ENCODE results near the gene OTOP2.

OTOP2 gene

DNA sequence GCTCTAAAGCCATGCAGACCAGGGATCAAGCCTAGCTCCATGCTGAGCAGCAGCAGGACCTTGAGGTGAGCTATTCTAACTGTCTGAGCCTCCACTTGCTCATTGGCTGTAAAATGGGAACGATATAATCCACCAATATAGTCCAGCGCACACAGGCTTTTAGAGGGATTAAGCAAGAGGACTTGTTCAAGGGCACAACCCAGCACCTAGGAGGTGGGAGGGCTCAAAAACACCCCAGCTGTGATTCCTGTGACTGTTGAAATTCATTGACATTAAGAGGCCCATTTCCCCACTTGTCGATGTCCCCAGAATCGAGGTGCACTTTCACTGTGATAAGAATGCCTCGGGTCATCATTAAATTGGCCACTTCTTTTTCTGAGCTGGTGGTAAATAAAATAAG, 5.2 kb upstream of the OTOP2 start:
- Histone ChIP-seq H3K36me3 (ENCODE audit: insufficient read depth, low read length) (no peaks in the 10 kb centered on the region), H4K20me1 (ENCODE audit: insufficient read depth, low read length) (peaks cover 2% of the 10 kb centered on the region; the same call in 1 of the 2 replicates), H3K79me2 (ENCODE audit: insufficient read depth, low read length) (no peaks in the 10 kb centered on the region), H2AFZ (ENCODE audit: low read depth, low read length) (no peak overlapping the region), H3K27ac (ENCODE audit: low read length) (no peak overlapping the region), H3K27me3 (ENCODE audit: insufficient read depth, low read length, poor library complexity) (peaks cover 8% of the 10 kb centered on the region), H3K4me2 (ENCODE audit: insufficient read depth, low read length) (no peak overlapping the region), H3K4me3 (ENCODE audit: low read depth in 1 of 2, low read length in 2 of 2) (no peak overlapping the region), H3K9ac (ENCODE audit: low read depth, low read length) (no peak overlapping the region), H3K9me3 (ENCODE audit: insufficient read depth, low read length, severe bottlenecking) (no peaks in the 10 kb centered on the region), H3K4me1 (ENCODE audit: insufficient read depth, low read length) (no peaks in the 10 kb centered on the region)
- TF ChIP-seq EZH2 (IDR thresholded peaks at IDR 0.05; ENCODE audit: borderline replicate concordance, low read depth, low read length, severe bottlenecking): no peak
- TF ChIP-seq, protein P1, sequence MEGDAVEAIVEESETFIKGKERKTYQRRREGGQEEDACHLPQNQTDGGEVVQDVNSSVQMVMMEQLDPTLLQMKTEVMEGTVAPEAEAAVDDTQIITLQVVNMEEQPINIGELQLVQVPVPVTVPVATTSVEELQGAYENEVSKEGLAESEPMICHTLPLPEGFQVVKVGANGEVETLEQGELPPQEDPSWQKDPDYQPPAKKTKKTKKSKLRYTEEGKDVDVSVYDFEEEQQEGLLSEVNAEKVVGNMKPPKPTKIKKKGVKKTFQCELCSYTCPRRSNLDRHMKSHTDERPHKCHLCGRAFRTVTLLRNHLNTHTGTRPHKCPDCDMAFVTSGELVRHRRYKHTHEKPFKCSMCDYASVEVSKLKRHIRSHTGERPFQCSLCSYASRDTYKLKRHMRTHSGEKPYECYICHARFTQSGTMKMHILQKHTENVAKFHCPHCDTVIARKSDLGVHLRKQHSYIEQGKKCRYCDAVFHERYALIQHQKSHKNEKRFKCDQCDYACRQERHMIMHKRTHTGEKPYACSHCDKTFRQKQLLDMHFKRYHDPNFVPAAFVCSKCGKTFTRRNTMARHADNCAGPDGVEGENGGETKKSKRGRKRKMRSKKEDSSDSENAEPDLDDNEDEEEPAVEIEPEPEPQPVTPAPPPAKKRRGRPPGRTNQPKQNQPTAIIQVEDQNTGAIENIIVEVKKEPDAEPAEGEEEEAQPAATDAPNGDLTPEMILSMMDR (IDR thresholded peaks at IDR 0.05; ENCODE audit: borderline replicate concordance, extremely low read depth, low read length, poor library complexity, severe bottlenecking): no peak
- no peak for DNase-seq
- ATAC-seq (ENCODE audit: insufficient read depth, low read depth): no peak

- Histone ChIP-seq H3K4me1 (ENCODE audit: insufficient read depth, low read length) (no peaks in the 10 kb centered on the region), H3K4me2 (ENCODE audit: insufficient read depth, low read length) (no peak overlapping the region), H4K20me1 (ENCODE audit: insufficient read depth, low read length) (peaks cover 2% of the 10 kb centered on the region; the same call in 1 of the 2 replicates), H3K36me3 (ENCODE audit: insufficient read depth, low read length) (no peaks in the 10 kb centered on the region), H3K9ac (ENCODE audit: low read depth, low read length) (no peak overlapping the region), H3K27ac (ENCODE audit: low read length) (no peak overlapping the region), H3K27me3 (ENCODE audit: insufficient read depth, low read length, poor library complexity) (peaks cover 8% of the 10 kb centered on the region), H3K79me2 (ENCODE audit: insufficient read depth, low read length) (no peaks in the 10 kb centered on the region), H2AFZ (ENCODE audit: low read depth, low read length) (no peak overlapping the region), H3K9me3 (ENCODE audit: insufficient read depth, low read length, severe bottlenecking) (no peaks in the 10 kb centered on the region), H3K4me3 (ENCODE audit: low read depth in 1 of 2, low read length in 2 of 2) (no peak overlapping the region)
- no peak for DNase-seq
- ATAC-seq (ENCODE audit: insufficient read depth, low read depth): no peak
- no peak for TF ChIP-seq EZH2 (IDR thresholded peaks at IDR 0.05; ENCODE audit: borderline replicate concordance, low read depth, low read length, severe bottlenecking)
- TF ChIP-seq, protein P1 (IDR thresholded peaks at IDR 0.05; ENCODE audit: borderline replicate concordance, extremely low read depth, low read length, poor library complexity, severe bottlenecking): no peak
Measured at GRCh38 chr17:74919440-74920305, 4.4 kb upstream of the OTOP2 start.

- H3K27ac ChIP-seq (ENCODE audit: low read length): no peak overlapping the region
- no peak overlapping the region for H2AFZ ChIP-seq (ENCODE audit: low read depth, low read length)
- no peak overlapping the region for H3K9ac ChIP-seq (ENCODE audit: low read depth, low read length)
- H3K36me3 ChIP-seq (ENCODE audit: insufficient read depth, low read length): no peaks in the 10 kb centered on the region
- H3K4me1 ChIP-seq (ENCODE audit: insufficient read depth, low read length): no peaks in the 10 kb centered on the region
- H3K79me2 ChIP-seq (ENCODE audit: insufficient read depth, low read length): no peaks in the 10 kb centered on the region
- TF ChIP-seq, protein P1 (IDR thresholded peaks at IDR 0.05; ENCODE audit: borderline replicate concordance, extremely low read depth, low read length, poor library complexity, severe bottlenecking): no peak
- TF ChIP-seq EZH2 (IDR thresholded peaks at IDR 0.05; ENCODE audit: borderline replicate concordance, low read depth, low read length, severe bottlenecking): no peak
- ATAC-seq (ENCODE audit: insufficient read depth, low read depth) (no peak), DNase-seq (no peak)
- H3K9me3 ChIP-seq (ENCODE audit: insufficient read depth, low read length, severe bottlenecking): no peaks in the 10 kb centered on the region
- H3K4me2 ChIP-seq (ENCODE audit: insufficient read depth, low read length): no peak overlapping the region
- no peak overlapping the region for H3K4me3 ChIP-seq (ENCODE audit: low read depth in 1 of 2, low read length in 2 of 2)
- no peaks in the 10 kb centered on the region; the same call in 1 of the 2 replicates for H4K20me1 ChIP-seq (ENCODE audit: insufficient read depth, low read length)
- peaks cover 8% of the 10 kb centered on the region for H3K27me3 ChIP-seq (ENCODE audit: insufficient read depth, low read length, poor library complexity)
Measured at GRCh38 chr17:74920306-74920620, 3.8 kb upstream of the OTOP2 start.

Measured in DND-41 (cell line).